NCI-H748 (cell line): ENCODE data around the gene WDCP.

Source experiments
- DNase-seq: peaks from one replicate; lab custom pipeline; 2025; ENCODE audit not compliant: unreplicated experiment; lab: John Stamatoyannopoulos, UW

Gene WDCP

DNA sequence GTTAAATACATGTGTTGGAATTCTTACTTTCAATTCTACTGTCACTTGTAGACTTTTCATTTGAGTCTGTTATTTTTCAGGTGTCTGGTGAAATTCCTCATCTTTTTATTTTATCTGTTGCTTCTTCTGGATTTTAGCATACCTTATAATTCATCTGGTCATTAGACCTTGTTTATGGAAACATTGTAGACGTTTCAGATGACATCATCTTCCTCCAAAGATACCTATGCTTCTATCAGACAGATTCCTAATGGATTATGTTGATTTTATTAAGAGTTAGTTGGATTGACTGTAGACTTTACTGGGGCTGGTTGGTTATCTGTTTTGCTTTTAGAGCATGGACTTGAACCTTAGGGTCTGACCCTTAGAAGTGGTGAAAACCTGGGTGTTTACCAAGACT is 52.6 kb downstream of the WDCP start:
- no peak for DNase-seq

DNA sequence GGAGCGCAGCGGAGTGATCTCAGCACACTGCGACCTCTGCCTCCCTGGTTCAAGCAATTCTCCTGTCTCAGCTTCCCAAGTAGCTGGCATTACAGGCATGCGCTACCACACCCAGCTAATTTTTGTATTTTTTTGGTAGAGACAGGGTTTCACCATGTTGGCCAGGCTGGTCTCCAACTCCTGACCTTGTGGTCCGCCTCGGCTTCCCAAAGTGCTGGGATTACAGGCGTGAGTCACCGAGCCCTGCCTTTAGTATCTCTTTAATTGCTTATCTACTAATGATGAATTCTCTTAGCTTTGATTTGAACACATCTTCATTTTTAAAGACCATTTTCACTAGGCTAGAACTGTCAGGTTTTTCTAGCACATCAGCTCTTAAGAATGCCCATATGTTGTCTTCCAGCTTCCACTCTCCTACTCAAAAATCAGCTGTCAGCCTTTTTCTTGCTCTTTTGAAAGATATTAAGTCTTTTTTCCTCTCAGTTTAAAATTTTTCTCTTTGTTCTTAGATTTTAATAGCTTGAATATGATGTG is 53.4 kb downstream of the WDCP start:
- no peak for DNase-seq

DNA sequence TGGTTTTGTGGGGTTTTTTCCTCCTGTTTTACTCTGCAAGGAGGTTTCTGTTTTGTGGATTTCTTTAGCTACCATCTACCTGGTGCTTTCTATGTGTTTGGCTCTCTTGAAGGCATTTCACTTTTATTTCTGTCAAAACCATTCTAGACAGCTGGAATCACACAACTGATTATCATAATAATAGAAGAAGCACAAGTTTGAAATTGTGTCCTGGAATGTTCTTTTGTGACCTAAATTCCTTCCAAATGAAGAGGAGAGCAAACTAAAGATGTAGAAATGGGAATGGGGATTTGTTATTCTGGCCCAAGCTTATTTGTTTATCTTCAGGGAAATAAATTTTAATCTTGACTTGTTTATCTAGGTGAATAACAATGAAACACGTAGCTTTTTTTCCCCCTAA is 54.3 kb downstream of the WDCP start:
- no peak for DNase-seq

DNA sequence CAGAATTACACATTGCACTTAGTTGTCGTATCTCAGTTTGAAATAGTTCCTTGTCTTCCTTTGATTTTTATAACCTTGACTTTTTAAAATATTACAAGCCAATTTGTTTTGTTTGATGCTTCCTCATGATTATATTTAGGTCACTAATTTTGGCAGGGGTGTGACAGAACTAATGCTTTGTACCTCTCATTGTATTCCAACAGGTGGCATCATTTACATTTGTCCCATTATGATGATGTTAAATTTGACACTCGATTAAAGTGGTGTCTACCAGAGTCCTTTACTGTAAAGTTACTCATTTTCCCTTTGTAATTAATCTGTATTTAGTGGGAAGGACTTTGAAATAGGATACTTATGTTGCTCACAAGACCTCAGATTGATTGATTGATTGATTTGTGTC is 58.8 kb downstream of the WDCP start:
- peak; percentile 23 for DNase-seq
